Testis (tissue), 5 donors: ENCODE data around the gene EEF1AKMT1. TPM values are rescaled to one million over a fixed set of nuclear protein-coding genes. Genes with fewer than 3 reads are reported as not detected.

Source experiments
- DNase-seq: peaks from one replicate; pipeline ENCODE4 v3.0.0-alpha.2; 2019
- H3K27ac ChIP-seq, 2 donors: fragments of 200-600 bp; sonication (generic); one replicate each; pipeline ENCODE4 v1.5.1; 2019
- H3K27me3 ChIP-seq: fragments of 200-600 bp; sonication (generic); one replicate; pipeline ENCODE4 v1.5.1; 2019
- H3K36me3 ChIP-seq: fragments of 200-600 bp; sonication (generic); one replicate; pipeline ENCODE4 v1.5.1; 2017; ENCODE audit warnings: low read depth; ENCODE audit errors: missing control alignments
- H3K4me1 ChIP-seq: fragments of 200-600 bp; sonication (generic); one replicate; pipeline ENCODE4 v1.5.1; 2019
- H3K4me3 ChIP-seq, 2 donors: fragments of 200-600 bp; sonication (generic); one replicate each; pipeline ENCODE4 v1.5.1; 2017 to 2019
- H3K9me3 ChIP-seq: fragments of 200-600 bp; sonication (generic); one replicate; pipeline ENCODE4 v1.5.1; 2017
- POLR2A ChIP-seq: fragments of 450-650 bp; IDR thresholded peaks from one replicate; pipeline ENCODE4 v1.6.1; 2017; ENCODE audit warnings: antibody characterized with exemption, mild to moderate bottlenecking, moderate library complexity
- WGBS, 2 donors: methylation state at CpG; one replicate each; pipeline ENCODE4 v1.1.5; 2018; 5-methylcytosine and 5-hydroxymethylcytosine counted together
- intact Hi-C: fragments of 100-400 bp; cut with DNase I; formaldehyde crosslinking; loops from one replicate; pipeline ENCODE4 v1.15.1; 2023; ENCODE audit warnings: low total_unique reads
- long read RNA-seq, 2 donors: transcript quantifications; one replicate each; lab custom pipeline, GENCODE V29; 2026
- polyA plus RNA-seq: library from polyadenylated mRNA; stranded (reverse); fragments of 350-450 nt; fragmentation: Illumina TruSeq; extraction: RNeasy Lipid Tissue Mini Kit (QIAGEN cat#74804); gene quantifications from one replicate; pipeline ENCODE4 v1.2.3, GENCODE V29; 2014; ENCODE audit warnings: low read depth, low replicate concordance; ENCODE audit not compliant: insufficient read depth
- total RNA-seq, 2 donors: library from RNA; depleted of rRNA; stranded (reverse); fragments of >200 nt; gene quantifications; one replicate each; pipeline ENCODE4 v1.2.3, GENCODE V29; 2016
- TF ChIP-seq, protein P1 (sequence below), 3 experiments: fragments of 450-650 bp in 2 of 3; fragments of 200-600 bp in 1 of 3; sonication (generic) in 1 of 3; IDR thresholded peaks; one replicate each; pipeline ENCODE4 v1.5.1; 2016 to 2019; ENCODE audit warnings: antibody characterized with exemption in 3 of 3, mild to moderate bottlenecking in 2 of 3, moderate library complexity in 1 of 3

The EEF1AKMT1 gene, protein sequence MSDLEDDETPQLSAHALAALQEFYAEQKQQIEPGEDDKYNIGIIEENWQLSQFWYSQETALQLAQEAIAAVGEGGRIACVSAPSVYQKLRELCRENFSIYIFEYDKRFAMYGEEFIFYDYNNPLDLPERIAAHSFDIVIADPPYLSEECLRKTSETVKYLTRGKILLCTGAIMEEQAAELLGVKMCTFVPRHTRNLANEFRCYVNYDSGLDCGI
- total RNA-seq (1 to 10 TPM; 5.8 to 7.5 TPM), polyA plus RNA-seq (8.0 TPM)
- long read RNA-seq, donor 1, partial matches to known transcripts, result 0 of 4 reads
- long read RNA-seq, donor 1, other reads (novel, unspliced or antisense), result 0 of 4 reads
- long read RNA-seq, donor 2, partial matches to known transcripts, result 0 of 4 reads
- long read RNA-seq, donor 2, other reads (novel, unspliced or antisense), result 0 of 4 reads

GRCh38 chr13:20773194-20774080 is at the start of gene EEF1AKMT1:
Gene EEF1AKMT1, minus strand, starts transcription at chr13:20773961. Its CDS starts 16,363 bp downstream, at chr13:20757598.
- H3K27me3 ChIP-seq, result no peaks in the 10 kb centered on the region
- 0 to 1% methylated on average over 58 to 72 of the region's 72 CpGs for WGBS, 2 donors
- peak; percentile 65 for TF ChIP-seq POLR2A
- TF ChIP-seq, protein P1, sequence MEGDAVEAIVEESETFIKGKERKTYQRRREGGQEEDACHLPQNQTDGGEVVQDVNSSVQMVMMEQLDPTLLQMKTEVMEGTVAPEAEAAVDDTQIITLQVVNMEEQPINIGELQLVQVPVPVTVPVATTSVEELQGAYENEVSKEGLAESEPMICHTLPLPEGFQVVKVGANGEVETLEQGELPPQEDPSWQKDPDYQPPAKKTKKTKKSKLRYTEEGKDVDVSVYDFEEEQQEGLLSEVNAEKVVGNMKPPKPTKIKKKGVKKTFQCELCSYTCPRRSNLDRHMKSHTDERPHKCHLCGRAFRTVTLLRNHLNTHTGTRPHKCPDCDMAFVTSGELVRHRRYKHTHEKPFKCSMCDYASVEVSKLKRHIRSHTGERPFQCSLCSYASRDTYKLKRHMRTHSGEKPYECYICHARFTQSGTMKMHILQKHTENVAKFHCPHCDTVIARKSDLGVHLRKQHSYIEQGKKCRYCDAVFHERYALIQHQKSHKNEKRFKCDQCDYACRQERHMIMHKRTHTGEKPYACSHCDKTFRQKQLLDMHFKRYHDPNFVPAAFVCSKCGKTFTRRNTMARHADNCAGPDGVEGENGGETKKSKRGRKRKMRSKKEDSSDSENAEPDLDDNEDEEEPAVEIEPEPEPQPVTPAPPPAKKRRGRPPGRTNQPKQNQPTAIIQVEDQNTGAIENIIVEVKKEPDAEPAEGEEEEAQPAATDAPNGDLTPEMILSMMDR (IDR thresholded peaks at IDR 0.05), result peak in 1 of 3 experiments; percentile 4

DNA sequence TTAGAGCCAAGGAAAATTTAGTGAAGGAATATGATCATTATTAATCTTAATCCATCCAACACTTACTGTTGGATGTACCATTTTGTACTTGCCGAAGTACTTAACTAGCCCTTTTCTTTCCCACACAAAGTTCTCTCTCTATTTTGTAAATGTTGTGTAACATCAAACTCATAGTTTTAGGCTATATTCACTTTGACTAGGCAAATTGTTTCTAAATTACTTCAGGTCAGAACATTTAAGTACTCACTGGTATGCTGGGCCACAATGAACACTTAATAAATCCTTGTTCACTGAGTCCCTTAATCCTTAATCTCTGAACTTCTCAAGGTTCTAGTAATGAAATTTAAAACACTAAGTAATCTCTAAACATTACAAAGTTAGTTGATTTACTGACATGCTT is 49.3 kb upstream of the EEF1AKMT1 start:
- no peaks in the 10 kb centered on the region for H3K27me3 ChIP-seq
- H3K4me3 ChIP-seq, result no peak overlapping the region
- DNase-seq, result no peak
- TF ChIP-seq, protein P1 (IDR thresholded peaks at IDR 0.05), result no peak
- TF ChIP-seq POLR2A, result no peak
- WGBS, 2 donors, result 96 to 97% methylated on average over 1 of the region's 1 CpG
- peaks cover 3% of the 10 kb centered on the region for H3K4me1 ChIP-seq
- H3K36me3 ChIP-seq, result no peaks in the 10 kb centered on the region
- intact Hi-C loops, result no loop called here
- no peaks in the 10 kb centered on the region for H3K9me3 ChIP-seq
- H3K27ac ChIP-seq, result no peak overlapping the region

More at GRCh38 chr13:20773194-20774080, at the start of gene EEF1AKMT1:
- Histone ChIP-seq H3K27ac (peak within 1 kb of the TSS; percentile 89 to 92), H3K4me3 (peak within 1 kb of the TSS; percentile 77 to 83), H3K4me1 (peaks cover 8% of the 10 kb centered on the region), H3K36me3 (no peaks in the 10 kb centered on the region), H3K9me3 (no peaks in the 10 kb centered on the region)
- intact Hi-C loops, result no loop called here
- DNase-seq, result peak; percentile 93

DNA sequence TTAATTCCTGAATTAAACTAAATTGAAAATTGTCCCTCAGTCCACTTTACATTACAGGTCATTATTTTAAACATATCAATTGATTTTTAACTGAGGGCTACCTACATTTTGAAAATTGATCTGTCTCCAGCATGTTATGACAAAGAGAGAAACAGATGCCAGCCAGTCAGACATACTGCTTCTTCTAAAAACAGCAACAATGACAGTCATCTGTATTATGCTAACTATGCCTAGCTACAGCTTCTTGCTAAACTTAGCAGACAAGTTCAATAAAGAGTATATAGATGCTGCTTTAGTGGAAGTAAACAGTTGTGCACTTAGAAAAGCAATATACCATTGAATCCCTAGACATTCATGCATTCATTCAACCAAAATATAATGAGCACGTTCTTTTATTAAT is 48.6 kb upstream of the EEF1AKMT1 start:
- 93 to 94% methylated on average over 1 of the region's 1 CpG for WGBS, 2 donors
- no peak for DNase-seq
- H3K27ac ChIP-seq, result no peak overlapping the region
- H3K27me3 ChIP-seq, result no peaks in the 10 kb centered on the region
- H3K4me3 ChIP-seq, result no peak overlapping the region
- TF ChIP-seq POLR2A, result no peak
- TF ChIP-seq, protein P1 (IDR thresholded peaks at IDR 0.05), result no peak
- no peaks in the 10 kb centered on the region for H3K9me3 ChIP-seq
- intact Hi-C loops, result no loop called here
- no peaks in the 10 kb centered on the region for H3K36me3 ChIP-seq
- H3K4me1 ChIP-seq, result peaks cover 3% of the 10 kb centered on the region

GRCh38 chr13:20819715-20820114 is 46.0 kb upstream of the EEF1AKMT1 start:
- TF ChIP-seq, protein P1 (IDR thresholded peaks at IDR 0.05), result no peak
- TF ChIP-seq POLR2A, result no peak
- no peak for DNase-seq
- Histone ChIP-seq H3K36me3 (no peaks in the 10 kb centered on the region), H3K27me3 (no peaks in the 10 kb centered on the region), H3K4me3 (no peak overlapping the region), H3K4me1 (no peaks in the 10 kb centered on the region), H3K9me3 (no peaks in the 10 kb centered on the region), H3K27ac (no peak overlapping the region)
- 93 to 95% methylated on average over 3 of the region's 3 CpGs for WGBS, 2 donors
- intact Hi-C loops, result loop anchor here (10.0 kb wide), 1 partner anchor 105 kb away; no protein-coding TSS in a partner anchor
